ENCODE data around the gene CYP4V2. TPM values are rescaled to one million over a fixed set of nuclear protein-coding genes. Genes with fewer than 3 reads are reported as not detected.

CYP4V2 gene
- total RNA-seq, 4 donors from 2014 or later, result 7.0 to 12.1 (median 7.9) TPM

DNA sequence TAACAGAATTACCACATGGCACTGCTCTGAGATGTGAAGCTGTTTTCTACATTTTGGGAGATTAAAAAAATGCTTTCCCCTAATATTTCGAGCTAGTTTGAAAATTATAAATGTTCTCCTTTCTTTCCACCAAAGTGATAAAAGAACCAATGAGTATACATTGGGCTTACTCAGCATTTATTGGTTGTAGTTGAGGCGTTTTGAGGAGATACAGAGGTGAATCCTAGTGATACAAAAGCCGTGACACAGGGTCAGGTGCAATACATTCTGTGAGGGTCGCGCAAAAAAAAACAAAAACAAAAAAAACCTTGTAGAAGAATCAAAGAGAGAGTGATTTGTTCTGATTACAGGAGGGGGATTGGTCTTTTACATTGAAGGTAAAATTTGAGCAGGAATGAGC is 32.4 kb upstream of the CYP4V2 start:
- TF ChIP-seq POLR2AphosphoS5 (IDR thresholded peaks at IDR 0.05), result no peak
- no peak for TF ChIP-seq CTCF (IDR thresholded peaks at IDR 0.05)
- no peak for TF ChIP-seq POLR2A (IDR thresholded peaks at IDR 0.05)
- no peak for TF ChIP-seq EP300 (IDR thresholded peaks at IDR 0.05)
- 87% methylated on average over 5 of the region's 5 CpGs for WGBS
- H3K36me3 ChIP-seq, result no peaks in the 10 kb centered on the region

GRCh38 chr4:186159613-186160012 is 31.8 kb upstream of the CYP4V2 start:
- no peak overlapping the region for H3K27ac ChIP-seq
- TF ChIP-seq EP300 (IDR thresholded peaks at IDR 0.05), result no peak
- DNase-seq (ENCODE audit: low spot score in 2 of 2), result no peak
- H3K4me3 ChIP-seq, result no peak overlapping the region
- H3K4me1 ChIP-seq, result no peaks in the 10 kb centered on the region
- 81% methylated on average over 6 of the region's 6 CpGs for WGBS
- no peaks in the 10 kb centered on the region for H3K27me3 ChIP-seq
- H3K9me3 ChIP-seq, result no peaks in the 10 kb centered on the region
- no peaks in the 10 kb centered on the region for H3K36me3 ChIP-seq

More for the DNA sequence above, 32.4 kb upstream of the CYP4V2 start:
- Histone ChIP-seq H3K27ac (no peak overlapping the region), H3K4me1 (no peaks in the 10 kb centered on the region), H3K9me3 (no peaks in the 10 kb centered on the region), H3K27me3 (no peaks in the 10 kb centered on the region), H3K4me3 (no peak overlapping the region)
- DNase-seq (ENCODE audit: low spot score in 2 of 2), result no peak

DNA sequence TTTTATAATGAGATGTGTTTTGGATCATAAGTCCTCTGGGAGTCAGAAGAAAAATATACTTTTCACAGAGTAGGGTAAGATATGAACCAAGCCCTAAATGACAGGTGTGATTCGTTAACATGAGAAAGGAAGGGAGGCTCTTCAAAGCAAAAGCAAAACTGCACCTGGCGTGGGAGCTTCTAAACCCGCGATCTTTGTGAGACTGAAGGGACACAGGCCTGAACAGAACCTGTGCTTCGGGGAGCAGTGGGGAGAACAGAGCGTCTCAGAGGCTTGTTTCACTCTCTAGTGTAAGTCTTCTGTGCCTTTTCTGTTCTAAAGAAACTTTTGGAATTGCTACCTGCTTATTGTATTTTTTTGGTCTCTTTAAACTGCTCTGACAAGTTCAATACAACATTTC is 30.2 kb upstream of the CYP4V2 start:
- DNase-seq (ENCODE audit: low spot score in 2 of 2), result no peak
- H3K27me3 ChIP-seq, result no peaks in the 10 kb centered on the region
- no peaks in the 10 kb centered on the region for H3K36me3 ChIP-seq
- H3K9me3 ChIP-seq, result no peaks in the 10 kb centered on the region
- no peaks in the 10 kb centered on the region for H3K4me1 ChIP-seq
- no peak overlapping the region for H3K4me3 ChIP-seq
- no peak for TF ChIP-seq POLR2AphosphoS5 (IDR thresholded peaks at IDR 0.05)
- no peak for TF ChIP-seq EP300 (IDR thresholded peaks at IDR 0.05)
- TF ChIP-seq CTCF (IDR thresholded peaks at IDR 0.05), result no peak
- TF ChIP-seq POLR2A (IDR thresholded peaks at IDR 0.05), result no peak
- 53% methylated on average over 6 of the region's 6 CpGs for whole genome bisulfite sequencing
- H3K27ac ChIP-seq, result no peak overlapping the region

GRCh38 chr4:186166852-186167512 is 24.4 kb upstream of the CYP4V2 start:
- WGBS, result 94% methylated on average over 15 of the region's 15 CpGs
- no peak for DNase-seq (ENCODE audit: low spot score in 2 of 2)
- H3K4me3 ChIP-seq, result no peak overlapping the region

GRCh38 chr4:186167605-186168004 is 23.8 kb upstream of the CYP4V2 start:
- no peak for DNase-seq (ENCODE audit: low spot score in 2 of 2)
- Histone ChIP-seq H3K4me3 (no peak overlapping the region), H3K9me3 (no peaks in the 10 kb centered on the region), H3K4me1 (no peaks in the 10 kb centered on the region), H3K36me3 (no peaks in the 10 kb centered on the region), H3K27me3 (no peaks in the 10 kb centered on the region), H3K27ac (no peak overlapping the region)
- TF ChIP-seq CTCF (IDR thresholded peaks at IDR 0.05) (no peak), EP300 (IDR thresholded peaks at IDR 0.05) (no peak), POLR2A (IDR thresholded peaks at IDR 0.05) (no peak), POLR2AphosphoS5 (IDR thresholded peaks at IDR 0.05) (no peak)
- 87% methylated on average over 5 of the region's 5 CpGs for WGBS

More at GRCh38 chr4:186166852-186167512, 24.4 kb upstream of the CYP4V2 start:
- H3K9me3 ChIP-seq, result no peaks in the 10 kb centered on the region
- H3K36me3 ChIP-seq, result no peaks in the 10 kb centered on the region
- no peaks in the 10 kb centered on the region for H3K4me1 ChIP-seq
- H3K27ac ChIP-seq, result no peak overlapping the region
- no peaks in the 10 kb centered on the region for H3K27me3 ChIP-seq
- TF ChIP-seq CTCF (IDR thresholded peaks at IDR 0.05), result no peak

- no peaks in the 10 kb centered on the region for H3K27me3 ChIP-seq
- H3K4me3 ChIP-seq, result no peak overlapping the region
- WGBS, result 94% methylated on average over 9 of the region's 9 CpGs
- no peaks in the 10 kb centered on the region for H3K4me1 ChIP-seq
- no peak for DNase-seq (ENCODE audit: low spot score in 2 of 2)
- TF ChIP-seq EP300 (IDR thresholded peaks at IDR 0.05) (no peak), POLR2A (IDR thresholded peaks at IDR 0.05) (no peak), POLR2AphosphoS5 (IDR thresholded peaks at IDR 0.05) (no peak), CTCF (IDR thresholded peaks at IDR 0.05) (no peak)
- H3K9me3 ChIP-seq, result no peaks in the 10 kb centered on the region
- no peak overlapping the region for H3K27ac ChIP-seq
- no peaks in the 10 kb centered on the region for H3K36me3 ChIP-seq
Measured at GRCh38 chr4:186168750-186169149, 22.6 kb upstream of the CYP4V2 start.
